Measurements from ENCODE around the gene UPK1A.

GRCh38 chr19:35644206-35644986 lies 21.9 kb upstream of the UPK1A start:
- peak in 1 of 7 experiments; percentile 1 for TF ChIP-seq CTCF (IDR thresholded peaks at IDR 0.05)
- TF ChIP-seq POLR2A (IDR thresholded peaks at IDR 0.05) = peak; percentile 51 to 74 (median 68)

All from body of pancreas (tissue), 4 donors.